ENCODE results near the gene B3GNT4. TPM values are rescaled to one million over a fixed set of nuclear protein-coding genes. Genes with fewer than 3 reads are reported as not detected.

Gene B3GNT4
- total and polyA plus RNA-seq, 2 of the 4 experiments (the other 2 are of a cell fraction) = 0.18 to 0.53 TPM

DNA sequence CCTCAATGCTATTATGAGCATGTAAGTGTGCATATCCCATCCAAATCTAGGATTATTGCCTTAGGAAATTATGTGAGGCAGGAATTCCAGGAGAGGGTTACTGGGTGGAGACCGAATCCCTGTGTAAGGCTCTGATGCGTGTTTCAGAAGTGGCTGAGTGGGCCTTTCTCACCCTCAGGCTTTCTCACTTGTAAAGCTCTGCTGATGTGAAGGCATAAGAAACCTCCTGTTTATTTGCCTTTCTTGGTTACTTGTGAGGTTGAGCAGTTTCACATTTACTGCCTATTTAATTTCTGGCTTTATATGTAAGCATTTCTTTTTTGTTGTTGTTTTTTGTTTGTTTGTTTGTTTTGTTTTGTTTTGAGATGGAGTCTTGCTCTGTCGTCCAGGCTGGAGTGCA lies 40.5 kb upstream of the B3GNT4 start:
- in situ Hi-C loops (cut with MboI; ENCODE audit: low sequenced_read_pairs) = no loop called here
- Histone ChIP-seq H4K8ac (ENCODE audit: low read depth in 2 of 2, low read length in 2 of 2) (no peak overlapping the region), H2BK15ac (ENCODE audit: low read depth, low read length) (no peak overlapping the region), H3K4ac (ENCODE audit: low read depth, low read length) (no peak overlapping the region), H4K5ac (ENCODE audit: low read depth, low read length) (no peak overlapping the region), H4K20me1 (ENCODE audit: insufficient read depth, low read length) (no peaks in the 10 kb centered on the region), H2BK5ac (ENCODE audit: low read depth, low read length, poor library complexity, severe bottlenecking) (no peak overlapping the region), H3K4me2 (ENCODE audit: low read depth, low read length) (no peak overlapping the region), H2AK5ac (ENCODE audit: low read depth, low read length) (no peak overlapping the region), H3K9me1 (ENCODE audit: insufficient read depth, low read length) (no peaks in the 10 kb centered on the region), H3K56ac (ENCODE audit: extremely low read depth, insufficient read depth, low read length) (no peak overlapping the region), H3K4me1 (ENCODE audit: control insufficient read depth, insufficient read depth, low read length) (no peaks in the 10 kb centered on the region), H3K27ac (ENCODE audit: insufficient read depth, low read length) (no peak overlapping the region), H2BK120ac (ENCODE audit: low read depth, low read length) (no peak overlapping the region), H3K4me3 (ENCODE audit: insufficient read depth, low read depth, low read length) (no peak overlapping the region), H2BK20ac (ENCODE audit: low read depth, low read length) (no peak overlapping the region), H3K9ac (ENCODE audit: low read depth, low read length) (no peak overlapping the region), H2AK9ac (replicated peaks; ENCODE audit: low read depth, low read length, poor library complexity) (no peak overlapping the region), H4K91ac (ENCODE audit: insufficient read depth, low read depth, low read length) (no peak overlapping the region), H2AFZ (replicated peaks; ENCODE audit: low read length, poor library complexity) (no peak overlapping the region), H3K18ac (ENCODE audit: low read depth, low read length) (no peak overlapping the region), H3K79me1 (ENCODE audit: low read depth in 1 of 2, low read length in 2 of 2) (no peaks in the 10 kb centered on the region), H3K14ac (replicated peaks; ENCODE audit: low read depth, low read length) (no peak overlapping the region), H3K23ac (ENCODE audit: low read depth, low read length) (no peak overlapping the region), H3K36me3 (ENCODE audit: control insufficient read depth, insufficient read depth, low read length) (no peaks in the 10 kb centered on the region), H3K9me3 (ENCODE audit: control insufficient read depth, insufficient read depth, low read length) (no peaks in the 10 kb centered on the region), H3K27me3 (ENCODE audit: control insufficient read depth, insufficient read depth, low read length) (peaks cover 12% of the 10 kb centered on the region)
- dilution Hi-C loops (cut with HindIII; ENCODE audit: low sequenced_read_pairs, unreplicated experiment) = no loop called here
- POLR2A ChIA-PET (ENCODE audit: unreplicated experiment) = no interaction called here
- WGBS, 2 experiments (ENCODE audit: extremely low coverage in 2 of 2, insufficient read length in 1 of 2) = no CpG with 5 or more reads among the region's 3 CpGs
- CTCF ChIA-PET = no interaction called here
- intact Hi-C loops (cut with micrococcal nuclease) = no loop called here
- BruUV-seq (replicated peaks) = no TSS peak
- ATAC-seq (ENCODE audit: low read depth) (no peak), DNase-seq (no peak)
- TF ChIP-seq CTCF (conservative IDR thresholded peaks at IDR 0.05; ENCODE audit: low read depth, low read length) (no peak), RFX5 (IDR thresholded peaks at IDR 0.05; ENCODE audit: low read depth, low read length) (no peak), BHLHE40 (IDR thresholded peaks at IDR 0.05; ENCODE audit: low read depth, low read length) (no peak), CHD1 (IDR thresholded peaks at IDR 0.05; ENCODE audit: low read depth, low read length) (no peak), POLR2A (IDR thresholded peaks at IDR 0.05; ENCODE audit: low read depth, low read length) (no peak), FOS (IDR thresholded peaks at IDR 0.05; ENCODE audit: low read depth, low read length) (no peak), RAD21 (IDR thresholded peaks at IDR 0.05; ENCODE audit: low read length) (no peak), MAFK (IDR thresholded peaks at IDR 0.05; ENCODE audit: low read depth, low read length) (no peak), RCOR1 (IDR thresholded peaks at IDR 0.05; ENCODE audit: insufficient replicate concordance, low read length) (no peak)
- TF ChIP-seq, protein P1, sequence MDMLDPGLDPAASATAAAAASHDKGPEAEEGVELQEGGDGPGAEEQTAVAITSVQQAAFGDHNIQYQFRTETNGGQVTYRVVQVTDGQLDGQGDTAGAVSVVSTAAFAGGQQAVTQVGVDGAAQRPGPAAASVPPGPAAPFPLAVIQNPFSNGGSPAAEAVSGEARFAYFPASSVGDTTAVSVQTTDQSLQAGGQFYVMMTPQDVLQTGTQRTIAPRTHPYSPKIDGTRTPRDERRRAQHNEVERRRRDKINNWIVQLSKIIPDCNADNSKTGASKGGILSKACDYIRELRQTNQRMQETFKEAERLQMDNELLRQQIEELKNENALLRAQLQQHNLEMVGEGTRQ (IDR thresholded peaks at IDR 0.05; ENCODE audit: low read depth, low read length) = no peak

All from IMR-90 (cell line).